PFSK-1 (cell line): ENCODE measurements around the gene PCDHGA8.
"Not testable (repeated sequence)": the region's sequence is repeated elsewhere in the genome, so short reads cannot be mapped to it uniquely, and the experiment has no call there.

Source experiments
- FOXP2 ChIP-seq: optimal IDR thresholded peaks from 2 replicates; pipeline ENCODE3; 2011; ENCODE audit warnings: borderline replicate concordance, control low read depth, inconsistent platforms; ENCODE audit not compliant: insufficient read depth; ENCODE audit errors: extremely low read length, extremely low read depth
- POLR2AphosphoS5 ChIP-seq: IDR thresholded peaks from 2 replicates; pipeline ENCODE4 v1.6.1; 2012; ENCODE audit warnings: low read depth, mild to moderate bottlenecking, control low read depth, low read length, moderate library complexity
- SIN3A ChIP-seq: IDR thresholded peaks from 2 replicates; pipeline ENCODE4 v1.6.1; 2012; ENCODE audit warnings: mild to moderate bottlenecking, low read length, moderate library complexity, borderline replicate concordance; ENCODE audit not compliant: insufficient read depth
- TAF1 ChIP-seq: IDR thresholded peaks from 2 replicates; pipeline ENCODE4 v1.6.1; 2012; ENCODE audit warnings: low read length, control low read depth, borderline replicate concordance; ENCODE audit not compliant: insufficient read depth
- TF ChIP-seq, protein P1 (sequence below), 2 experiments: IDR thresholded peaks; 2 replicates each; pipeline versions ENCODE4 v1.6.1 to v1.8.0; 2011 to 2012; ENCODE audit warnings: low read depth in 2 of 2, low read length in 2 of 2, control low read depth in 1 of 2, inconsistent platforms in 1 of 2, mild to moderate bottlenecking in 1 of 2, moderate library complexity in 1 of 2; ENCODE audit not compliant: insufficient read depth in 1 of 2

Gene PCDHGA8

GRCh38 chr5:141411575-141411974, 19.1 kb downstream of the PCDHGA8 start:
- TF ChIP-seq, protein P1, sequence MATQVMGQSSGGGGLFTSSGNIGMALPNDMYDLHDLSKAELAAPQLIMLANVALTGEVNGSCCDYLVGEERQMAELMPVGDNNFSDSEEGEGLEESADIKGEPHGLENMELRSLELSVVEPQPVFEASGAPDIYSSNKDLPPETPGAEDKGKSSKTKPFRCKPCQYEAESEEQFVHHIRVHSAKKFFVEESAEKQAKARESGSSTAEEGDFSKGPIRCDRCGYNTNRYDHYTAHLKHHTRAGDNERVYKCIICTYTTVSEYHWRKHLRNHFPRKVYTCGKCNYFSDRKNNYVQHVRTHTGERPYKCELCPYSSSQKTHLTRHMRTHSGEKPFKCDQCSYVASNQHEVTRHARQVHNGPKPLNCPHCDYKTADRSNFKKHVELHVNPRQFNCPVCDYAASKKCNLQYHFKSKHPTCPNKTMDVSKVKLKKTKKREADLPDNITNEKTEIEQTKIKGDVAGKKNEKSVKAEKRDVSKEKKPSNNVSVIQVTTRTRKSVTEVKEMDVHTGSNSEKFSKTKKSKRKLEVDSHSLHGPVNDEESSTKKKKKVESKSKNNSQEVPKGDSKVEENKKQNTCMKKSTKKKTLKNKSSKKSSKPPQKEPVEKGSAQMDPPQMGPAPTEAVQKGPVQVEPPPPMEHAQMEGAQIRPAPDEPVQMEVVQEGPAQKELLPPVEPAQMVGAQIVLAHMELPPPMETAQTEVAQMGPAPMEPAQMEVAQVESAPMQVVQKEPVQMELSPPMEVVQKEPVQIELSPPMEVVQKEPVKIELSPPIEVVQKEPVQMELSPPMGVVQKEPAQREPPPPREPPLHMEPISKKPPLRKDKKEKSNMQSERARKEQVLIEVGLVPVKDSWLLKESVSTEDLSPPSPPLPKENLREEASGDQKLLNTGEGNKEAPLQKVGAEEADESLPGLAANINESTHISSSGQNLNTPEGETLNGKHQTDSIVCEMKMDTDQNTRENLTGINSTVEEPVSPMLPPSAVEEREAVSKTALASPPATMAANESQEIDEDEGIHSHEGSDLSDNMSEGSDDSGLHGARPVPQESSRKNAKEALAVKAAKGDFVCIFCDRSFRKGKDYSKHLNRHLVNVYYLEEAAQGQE (IDR thresholded peaks at IDR 0.05; ENCODE audit: insufficient read depth in 1 of 2, low read depth in 2 of 2, low read length in 2 of 2), result no peak
- TF ChIP-seq TAF1 (no peak), SIN3A (no peak), FOXP2 (no peak), POLR2AphosphoS5 (no peak)

- TF ChIP-seq FOXP2, result no peak
Observed at GRCh38 chr5:141412854-141413539, 20.6 kb downstream of the PCDHGA8 start, which contains the start of gene PCDHGA10. PCDHGA10 (plus strand) TSS chr5:141412987; CDS start chr5:141413176, 189 bp downstream.

DNA sequence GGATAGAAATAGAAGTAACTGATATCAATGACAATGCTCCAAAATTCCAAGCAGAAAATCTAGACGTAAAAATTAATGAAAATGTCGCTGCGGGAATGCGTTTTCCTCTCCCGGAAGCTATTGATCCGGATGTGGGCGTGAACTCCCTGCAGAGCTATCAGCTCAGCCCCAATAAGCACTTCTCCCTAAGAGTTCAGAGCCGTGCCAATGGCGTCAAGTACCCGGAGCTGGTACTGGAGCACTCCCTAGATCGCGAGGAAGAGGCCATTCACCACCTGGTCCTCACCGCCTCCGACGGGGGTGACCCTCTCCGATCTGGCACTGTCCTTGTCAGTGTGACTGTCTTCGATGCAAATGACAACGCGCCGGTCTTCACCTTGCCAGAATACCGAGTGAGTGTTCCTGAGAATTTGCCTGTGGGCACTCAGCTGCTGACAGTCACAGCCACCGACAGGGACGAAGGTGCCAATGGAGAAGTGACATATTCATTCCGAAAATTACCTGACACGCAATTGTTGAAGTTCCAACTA, 21.2 kb downstream of the PCDHGA8 start:
- no peak for TF ChIP-seq POLR2AphosphoS5
- TF ChIP-seq, protein P1 (IDR thresholded peaks at IDR 0.05; ENCODE audit: insufficient read depth in 1 of 2, low read depth in 2 of 2, low read length in 2 of 2), result no peak
- TF ChIP-seq TAF1, result no peak
- TF ChIP-seq SIN3A, result no peak
- no peak for TF ChIP-seq FOXP2

GRCh38 chr5:141417494-141418172, 25.2 kb downstream of the PCDHGA8 start, which contains the start of gene PCDHGB7:
PCDHGB7 (plus strand) TSS chr5:141417677; CDS start chr5:141417860, 183 bp downstream.
- TF ChIP-seq, protein P1 (IDR thresholded peaks at IDR 0.05; ENCODE audit: insufficient read depth in 1 of 2, low read depth in 2 of 2, low read length in 2 of 2), result not testable (repeated sequence)
- not testable (repeated sequence) for TF ChIP-seq SIN3A, TAF1

DNA sequence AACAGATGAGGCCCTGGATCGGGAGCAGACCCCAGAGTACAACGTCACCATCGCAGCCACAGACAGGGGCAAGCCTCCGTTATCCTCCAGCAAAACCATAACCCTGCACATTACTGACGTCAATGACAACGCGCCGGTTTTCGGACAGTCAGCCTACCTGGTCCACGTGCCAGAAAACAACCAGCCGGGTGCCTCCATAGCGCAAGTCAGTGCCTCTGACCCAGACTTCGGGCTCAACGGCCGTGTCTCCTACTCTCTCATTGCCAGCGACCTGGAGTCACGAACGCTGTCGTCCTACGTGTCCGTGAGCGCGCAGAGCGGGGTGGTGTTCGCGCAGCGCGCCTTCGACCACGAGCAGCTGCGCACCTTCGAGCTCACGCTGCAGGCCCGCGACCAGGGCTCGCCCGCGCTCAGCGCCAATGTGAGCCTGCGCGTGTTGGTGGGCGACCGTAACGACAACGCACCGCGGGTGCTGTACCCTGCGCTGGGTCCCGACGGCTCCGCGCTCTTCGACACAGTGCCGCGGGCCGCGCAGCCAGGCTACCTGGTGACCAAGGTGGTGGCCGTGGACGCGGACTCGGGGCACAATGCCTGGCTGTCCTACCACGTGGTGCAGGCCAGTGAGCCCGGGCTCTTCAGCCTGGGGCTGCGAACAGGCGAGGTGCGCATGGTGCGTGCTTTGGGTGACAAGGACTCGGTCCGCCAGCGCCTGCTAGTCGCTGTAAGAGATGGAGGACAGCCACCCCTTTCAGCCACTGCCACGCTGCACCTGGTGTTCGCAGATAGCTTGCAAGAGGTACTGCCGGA, 26.8 kb downstream of the PCDHGA8 start:
- no peak for TF ChIP-seq POLR2AphosphoS5
- no peak for TF ChIP-seq SIN3A
- TF ChIP-seq, protein P1 (IDR thresholded peaks at IDR 0.05; ENCODE audit: insufficient read depth in 1 of 2, low read depth in 2 of 2, low read length in 2 of 2), result no peak
- no peak for TF ChIP-seq TAF1
- TF ChIP-seq FOXP2, result no peak
